GM18505 (cell line): ENCODE measurements around the gene USF3.

Experiments
- ATAC-seq: cut with Tn5 transposase; IDR thresholded peaks from one replicate; pipeline ENCODE4 v1.9.1; 2021; ENCODE audit not compliant: unreplicated experiment
- POLR2A ChIP-seq: IDR thresholded peaks from 4 replicates; pipeline ENCODE4 v1.6.1; 2011; ENCODE audit warnings: borderline replicate concordance; ENCODE audit not compliant: insufficient read depth, insufficient read length; ENCODE audit errors: extremely low read depth

USF3 gene

DNA sequence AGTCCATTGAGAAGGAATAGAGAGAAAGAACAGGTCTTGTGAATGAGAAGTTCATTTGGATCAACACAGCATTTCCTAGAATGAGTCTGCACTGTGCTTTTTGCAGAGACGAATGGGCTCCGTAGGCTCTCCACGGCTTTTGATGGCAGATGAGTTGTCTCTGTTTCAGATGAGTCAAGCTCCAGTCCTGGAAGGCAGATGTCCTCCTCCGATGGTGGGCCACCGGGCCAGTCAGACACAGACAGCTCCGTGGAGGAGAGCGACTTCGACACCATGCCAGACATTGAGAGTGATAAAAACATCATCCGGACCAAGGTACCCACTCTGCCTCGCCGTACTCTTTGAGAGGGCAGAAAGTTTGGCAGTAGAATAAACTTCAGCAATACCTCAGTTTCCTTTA lies 93.6 kb downstream of the USF3 start:
- ATAC-seq: no peak
- TF ChIP-seq POLR2A: no peak

DNA sequence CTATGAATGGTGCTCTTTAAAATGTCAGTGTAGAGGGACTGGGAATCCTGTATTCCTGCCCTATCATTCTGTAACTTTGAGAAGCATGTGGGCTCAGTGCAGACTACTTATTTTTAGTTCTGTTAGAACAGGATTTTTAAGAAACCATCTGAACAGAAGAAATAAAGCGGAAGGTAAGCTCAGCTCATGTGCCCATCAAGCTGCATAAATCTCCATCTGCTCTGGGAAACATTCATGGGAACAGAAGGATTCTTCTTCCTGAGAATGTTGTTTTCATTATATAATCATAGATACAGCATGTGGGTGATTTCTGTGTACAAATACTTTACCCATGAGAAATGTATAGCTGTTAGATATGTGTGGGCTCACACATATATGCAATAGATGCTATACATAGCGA lies 94.2 kb downstream of the USF3 start:
- no peak for TF ChIP-seq POLR2A
- no peak for ATAC-seq

DNA sequence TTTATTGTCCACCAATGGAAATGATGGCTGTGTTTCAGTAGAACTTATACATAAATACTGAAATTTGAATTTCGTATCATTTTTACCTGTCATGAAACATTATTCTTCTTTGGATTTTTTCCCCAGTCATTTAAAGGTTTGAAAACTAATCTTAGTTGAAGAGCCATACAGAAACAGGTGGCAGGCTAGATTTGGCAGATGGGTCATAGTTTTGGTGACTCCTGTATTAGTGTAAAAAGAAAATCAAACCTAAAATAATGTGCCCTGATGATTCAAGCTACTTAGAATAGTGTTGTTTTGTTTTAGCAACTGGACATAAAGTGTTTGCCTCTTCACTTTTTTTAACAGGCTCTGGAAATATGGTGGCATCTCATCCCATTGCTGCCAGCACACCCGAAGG lies 95.2 kb downstream of the USF3 start:
- no peak for ATAC-seq
- TF ChIP-seq POLR2A: no peak

DNA sequence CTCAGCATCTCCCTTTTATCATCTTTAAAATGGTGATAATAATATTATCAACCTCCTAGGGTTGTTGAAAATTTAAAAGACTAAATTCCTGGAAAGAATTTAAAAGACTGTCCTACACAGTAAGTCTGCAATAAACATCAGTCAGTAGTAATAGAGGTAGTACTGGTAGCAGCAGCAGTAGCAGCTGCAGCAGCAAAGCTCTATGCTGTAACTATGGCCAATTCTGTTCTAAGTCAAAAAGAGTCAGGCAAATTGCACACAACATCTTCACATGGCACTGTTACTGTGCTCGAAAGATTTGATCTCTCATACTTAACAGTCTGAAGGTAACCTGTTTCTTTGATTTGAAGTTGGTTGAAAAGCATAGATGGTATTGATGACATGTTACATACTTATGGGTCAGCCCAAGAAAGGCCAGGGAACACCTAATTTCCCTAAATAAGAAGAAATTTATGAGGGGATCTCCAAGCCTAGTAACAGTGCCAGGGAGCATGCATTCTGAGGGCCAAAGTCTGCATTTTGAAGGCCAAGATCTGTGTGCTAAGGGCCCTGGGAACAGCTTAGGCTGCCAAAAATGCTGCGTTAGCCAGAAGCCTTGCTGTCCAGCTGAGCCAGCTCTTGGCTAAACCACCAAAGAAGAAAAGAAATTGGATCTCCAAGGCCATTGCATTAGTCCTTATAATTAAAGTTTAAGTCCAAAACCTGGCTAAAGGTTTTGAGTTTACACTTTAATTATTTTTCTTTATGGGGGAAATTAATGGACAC lies 95.8 kb downstream of the USF3 start:
- TF ChIP-seq POLR2A: no peak
- ATAC-seq: no peak
